ENCODE data around the gene CSNK1G1. TPM values are rescaled to one million over a fixed set of nuclear protein-coding genes. Genes with fewer than 3 reads are reported as not detected.

The CSNK1G1 gene
- total RNA-seq, 2 experiments from 2014 or later = 16.7 to 20.4 TPM

- DNase-seq (no peak), ATAC-seq (no peak)
- ChIA-PET POLR2A (interaction anchor here (0.5 kb wide), 1 partner anchor 219 kb away, joined by 3 read pairs; no protein-coding TSS in a partner anchor), CTCF (no interaction called here)
- no peak overlapping the region for H3K4me3 Mint-ChIP-seq
- peaks cover 48% of the 10 kb centered on the region for H3K36me3 Mint-ChIP-seq (ENCODE audit: low read depth)
- peaks cover 46% of the 10 kb centered on the region for H3K4me1 Mint-ChIP-seq (ENCODE audit: low read depth)
- TF ChIP-seq CTCF (IDR thresholded peaks at IDR 0.05) = no peak
- H3K9me3 Mint-ChIP-seq = peaks cover 23% of the 10 kb centered on the region
- no peaks in the 10 kb centered on the region for H3K27me3 Mint-ChIP-seq
- no peak overlapping the region for H3K27ac Mint-ChIP-seq
- intact Hi-C loops (cut with micrococcal nuclease) = no loop called here
Observed at GRCh38 chr15:64264502-64264901, 91.5 kb downstream of the CSNK1G1 start.

GRCh38 chr15:64263567-64263966 lies 92.4 kb downstream of the CSNK1G1 start:
- CTCF ChIA-PET = no interaction called here
- Mint-ChIP-seq H3K27ac (no peak overlapping the region), H3K4me1 (ENCODE audit: low read depth) (peaks cover 44% of the 10 kb centered on the region), H3K9me3 (peaks cover 23% of the 10 kb centered on the region), H3K27me3 (no peaks in the 10 kb centered on the region), H3K36me3 (ENCODE audit: low read depth) (peaks cover 44% of the 10 kb centered on the region), H3K4me3 (no peak overlapping the region)
- no peak for ATAC-seq
- intact Hi-C loops (cut with micrococcal nuclease) = no loop called here
- no peak for TF ChIP-seq CTCF (IDR thresholded peaks at IDR 0.05)
- POLR2A ChIA-PET = no interaction called here
- no peak for DNase-seq

GRCh38 chr15:64256051-64256450 lies 99.9 kb downstream of the CSNK1G1 start:
- Mint-ChIP-seq H3K36me3 (ENCODE audit: low read depth) (peaks cover 16% of the 10 kb centered on the region), H3K9me3 (no peaks in the 10 kb centered on the region), H3K4me1 (ENCODE audit: low read depth) (peaks cover 16% of the 10 kb centered on the region), H3K4me3 (no peak overlapping the region), H3K27ac (no peak overlapping the region), H3K27me3 (no peaks in the 10 kb centered on the region)
- ChIA-PET POLR2A (no interaction called here), CTCF (interaction anchor here (2.2 kb wide), 1 partner anchor 9 kb away, joined by 8 read pairs; no protein-coding TSS in a partner anchor)
- no peak for ATAC-seq
- no peak for DNase-seq
- intact Hi-C loops (cut with micrococcal nuclease) = no loop called here
- no peak for TF ChIP-seq CTCF (IDR thresholded peaks at IDR 0.05)

GRCh38 chr15:64251658-64252057 lies 104.3 kb downstream of the CSNK1G1 start:
- Mint-ChIP-seq H3K36me3 (ENCODE audit: low read depth) (peaks cover 10% of the 10 kb centered on the region), H3K27ac (no peak overlapping the region)
- no peak for ATAC-seq

GRCh38 chr15:64251121-64251520 lies 104.9 kb downstream of the CSNK1G1 start:
- no peaks in the 10 kb centered on the region for H3K9me3 Mint-ChIP-seq
- intact Hi-C loops (cut with micrococcal nuclease) = no loop called here
- POLR2A ChIA-PET = no interaction called here
- peaks cover 40% of the 10 kb centered on the region for H3K4me1 Mint-ChIP-seq (ENCODE audit: low read depth)
- H3K27me3 Mint-ChIP-seq = no peaks in the 10 kb centered on the region
- H3K27ac Mint-ChIP-seq = no peak overlapping the region
- peak; percentile 17 for ATAC-seq
- CTCF ChIA-PET = no interaction called here
- TF ChIP-seq CTCF (IDR thresholded peaks at IDR 0.05) = no peak
- DNase-seq = peak; percentile 37
- H3K36me3 Mint-ChIP-seq (ENCODE audit: low read depth) = peaks cover 10% of the 10 kb centered on the region
- no peak overlapping the region for H3K4me3 Mint-ChIP-seq

More at GRCh38 chr15:64251658-64252057, 104.3 kb downstream of the CSNK1G1 start:
- POLR2A ChIA-PET = no interaction called here
- H3K4me1 Mint-ChIP-seq (ENCODE audit: low read depth) = peaks cover 38% of the 10 kb centered on the region
- no peaks in the 10 kb centered on the region for H3K27me3 Mint-ChIP-seq
- DNase-seq = no peak
- H3K4me3 Mint-ChIP-seq = no peak overlapping the region
- intact Hi-C loops (cut with micrococcal nuclease) = no loop called here
- CTCF ChIA-PET = no interaction called here
- no peaks in the 10 kb centered on the region for H3K9me3 Mint-ChIP-seq
- TF ChIP-seq CTCF (IDR thresholded peaks at IDR 0.05) = no peak

Data from activated CD8-positive, alpha-beta T cell treated with anti-CD3 and anti-CD28 coated beads for 36 hours (primary cell).